ENCODE measurements around the gene CFAP68. TPM values are rescaled to one million over a fixed set of nuclear protein-coding genes. Genes with fewer than 3 reads are reported as not detected.

The CFAP68 gene
- total and polyA plus RNA-seq, 2 of the 4 experiments (the other 2 are of a cell fraction): 10.2 to 17.0 TPM

GRCh38 chr11:111926505-111927391 is 47.4 kb downstream of the CFAP68 start (continued):
- TF ChIP-seq ELK1 (IDR thresholded peaks at IDR 0.05; ENCODE audit: borderline replicate concordance, low read depth, low read length): no peak

GRCh38 chr11:111930472-111930871 is 51.1 kb downstream of the CFAP68 start:
- H2AFZ ChIP-seq (replicated peaks; ENCODE audit: low read length, poor library complexity): no peak overlapping the region
- no peak overlapping the region for H3K14ac ChIP-seq (replicated peaks; ENCODE audit: low read depth, low read length)
- H4K8ac ChIP-seq (ENCODE audit: low read depth in 2 of 2, low read length in 2 of 2): no peak overlapping the region
- no peak overlapping the region for H3K9ac ChIP-seq (ENCODE audit: low read depth, low read length)
- H3K4me3 ChIP-seq (ENCODE audit: insufficient read depth, low read depth, low read length): no peak overlapping the region
- no peak overlapping the region for H3K56ac ChIP-seq (ENCODE audit: extremely low read depth, insufficient read depth, low read length)
- no peak overlapping the region for H4K5ac ChIP-seq (ENCODE audit: low read depth, low read length)
- H3K27ac ChIP-seq (ENCODE audit: insufficient read depth, low read length): no peak overlapping the region
- no peaks in the 10 kb centered on the region for H3K9me3 ChIP-seq (ENCODE audit: control insufficient read depth, insufficient read depth, low read length)
- peaks cover 13% of the 10 kb centered on the region for H3K4me1 ChIP-seq (ENCODE audit: control insufficient read depth, insufficient read depth, low read length)
- H3K18ac ChIP-seq (ENCODE audit: low read depth, low read length): no peak overlapping the region
- H2BK5ac ChIP-seq (ENCODE audit: low read depth, low read length, poor library complexity, severe bottlenecking): no peak overlapping the region
- dilution Hi-C loops (cut with HindIII; ENCODE audit: low sequenced_read_pairs, unreplicated experiment) (no loop called here), intact Hi-C loops (cut with micrococcal nuclease) (loop anchor here (5.0 kb wide), 2 partner anchors 152 to 347 kb away; no protein-coding TSS in a partner anchor), in situ Hi-C loops (cut with MboI; ENCODE audit: low sequenced_read_pairs) (no loop called here)
- no peak overlapping the region for H2BK15ac ChIP-seq (ENCODE audit: low read depth, low read length)
- no peak overlapping the region for H3K23ac ChIP-seq (ENCODE audit: low read depth, low read length)
- TF ChIP-seq ELK1 (IDR thresholded peaks at IDR 0.05; ENCODE audit: borderline replicate concordance, low read depth, low read length): no peak
- TF ChIP-seq, protein P1, sequence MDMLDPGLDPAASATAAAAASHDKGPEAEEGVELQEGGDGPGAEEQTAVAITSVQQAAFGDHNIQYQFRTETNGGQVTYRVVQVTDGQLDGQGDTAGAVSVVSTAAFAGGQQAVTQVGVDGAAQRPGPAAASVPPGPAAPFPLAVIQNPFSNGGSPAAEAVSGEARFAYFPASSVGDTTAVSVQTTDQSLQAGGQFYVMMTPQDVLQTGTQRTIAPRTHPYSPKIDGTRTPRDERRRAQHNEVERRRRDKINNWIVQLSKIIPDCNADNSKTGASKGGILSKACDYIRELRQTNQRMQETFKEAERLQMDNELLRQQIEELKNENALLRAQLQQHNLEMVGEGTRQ (IDR thresholded peaks at IDR 0.05; ENCODE audit: low read depth, low read length): no peak
- H3K4me2 ChIP-seq (ENCODE audit: low read depth, low read length): no peak overlapping the region
- DNase-seq (no peak), ATAC-seq (ENCODE audit: low read depth) (no peak)
- BruUV-seq (replicated peaks): no TSS peak
- peaks cover 12% of the 10 kb centered on the region for H3K9me1 ChIP-seq (ENCODE audit: insufficient read depth, low read length)
- H3K27me3 ChIP-seq (ENCODE audit: control insufficient read depth, insufficient read depth, low read length): no peaks in the 10 kb centered on the region
- no peaks in the 10 kb centered on the region for H3K36me3 ChIP-seq (ENCODE audit: control insufficient read depth, insufficient read depth, low read length)
- CTCF ChIA-PET: interaction anchor here (1.4 to 3.3 kb wide), 2 partner anchors 52 to 350 kb away, joined by 3 to 13 read pairs; no protein-coding TSS in a partner anchor
- H2BK20ac ChIP-seq (ENCODE audit: low read depth, low read length): no peak overlapping the region
- H4K91ac ChIP-seq (ENCODE audit: insufficient read depth, low read depth, low read length): no peak overlapping the region
- no CpG with 5 or more reads among the region's 4 CpGs for WGBS, 2 experiments (ENCODE audit: extremely low coverage in 2 of 2, insufficient read length in 1 of 2)
- no peak overlapping the region for H2AK5ac ChIP-seq (ENCODE audit: low read depth, low read length)
- no peaks in the 10 kb centered on the region for H4K20me1 ChIP-seq (ENCODE audit: insufficient read depth, low read length)
- no peak overlapping the region for H2BK120ac ChIP-seq (ENCODE audit: low read depth, low read length)
- peaks cover 0 to 8% of the 10 kb centered on the region in 2 experiments; a peak in 2 of 4 replicates for H3K79me1 ChIP-seq (ENCODE audit: low read depth in 1 of 2, low read length in 2 of 2)
- H3K4ac ChIP-seq (ENCODE audit: low read depth, low read length): no peak overlapping the region
- H2AK9ac ChIP-seq (replicated peaks; ENCODE audit: low read depth, low read length, poor library complexity): no peak overlapping the region
- POLR2A ChIA-PET (ENCODE audit: unreplicated experiment): no interaction called here

Measured in IMR-90 (cell line).